Activated T-cell treated with anti-CD3 and anti-CD28 coated beads, Interleukin-2, amount 50 U/mL, for 1 hour (primary cell): ENCODE results near the gene TAF5L.
A peak's percentile ranks its signal among the peaks of the same experiment; 100 is the strongest.
"Not testable (repeated sequence)": the region's sequence is repeated elsewhere in the genome, so short reads cannot be mapped to it uniquely, and the experiment has no call there.

Experiments used
- DNase-seq: peaks from one replicate; pipeline ENCODE4 v3.0.0-alpha.2; 2020

The TAF5L gene

DNA sequence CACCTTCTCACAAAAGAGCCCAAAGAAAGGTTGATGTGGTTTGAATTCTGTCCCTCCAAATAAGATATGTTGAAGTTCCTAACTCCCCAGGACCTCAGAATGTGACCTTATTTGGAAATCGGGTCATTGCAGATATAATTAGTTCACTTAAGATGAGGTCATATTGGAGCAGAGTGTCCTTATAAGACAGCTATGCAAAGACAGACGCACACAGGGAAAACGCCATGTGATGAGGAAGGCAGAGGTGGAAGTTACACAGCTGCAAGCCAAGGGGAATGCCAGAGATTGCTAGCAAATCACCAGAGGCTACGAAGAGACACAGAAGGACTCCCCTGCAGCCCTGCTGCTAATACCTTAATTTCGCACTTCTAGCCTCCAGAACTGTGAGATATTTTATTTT is 62.2 kb downstream of the TAF5L start:
- no peak for DNase-seq

DNA sequence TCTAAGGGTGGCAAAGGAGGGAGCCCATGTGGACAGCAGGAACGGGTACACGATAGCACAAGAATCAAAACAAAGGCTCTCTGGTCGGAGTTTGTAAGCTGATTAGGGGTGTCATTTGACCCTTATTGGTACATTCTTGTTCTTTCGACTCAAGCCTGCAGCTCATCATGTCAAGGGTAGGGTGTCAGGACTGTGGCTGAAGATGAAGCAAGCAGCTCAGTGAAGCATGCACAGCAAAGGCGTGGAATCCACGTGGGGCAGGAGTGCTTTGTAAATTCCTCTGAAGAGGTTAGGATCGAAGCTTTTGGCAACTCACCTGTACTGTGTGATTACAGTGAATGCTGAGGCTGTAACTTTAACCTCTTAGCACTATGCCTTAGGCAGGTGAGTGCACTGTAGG is 62.7 kb downstream of the TAF5L start:
- DNase-seq, result no peak

- no peak for DNase-seq
Observed at GRCh38 chr1:229562686-229563085, 63.2 kb downstream of the TAF5L start.

DNA sequence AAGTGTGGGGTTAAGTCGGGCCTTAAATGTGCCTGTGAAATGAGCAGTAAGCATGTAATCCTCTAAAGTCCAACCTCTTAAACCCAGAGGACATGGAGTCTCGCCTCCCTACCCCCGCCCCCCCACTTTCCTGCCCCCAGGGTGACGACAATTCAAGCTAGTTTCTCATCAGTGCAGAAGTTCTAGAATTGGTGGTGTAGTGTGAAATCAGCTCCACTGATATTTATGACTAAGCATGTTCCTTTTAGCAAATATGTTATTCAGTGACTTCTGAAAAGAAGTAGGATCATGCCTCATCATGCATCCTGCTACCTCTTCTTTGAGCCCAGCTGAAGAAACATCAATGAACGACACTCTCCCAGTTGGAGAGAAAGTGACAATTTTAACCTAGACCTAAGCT is 64.8 kb downstream of the TAF5L start:
- DNase-seq, result no peak

- not testable (repeated sequence) for DNase-seq
Observed at GRCh38 chr1:229560124-229560523, 65.8 kb downstream of the TAF5L start.

GRCh38 chr1:229559336-229559801 is 66.6 kb downstream of the TAF5L start:
- DNase-seq, result peak; percentile 20

GRCh38 chr1:229558460-229559335 is 67.2 kb downstream of the TAF5L start, which contains the start of gene ABCB10:
Gene ABCB10, minus strand, starts transcription at chr1:229558707. Its CDS starts 55 bp downstream, at chr1:229558652.
- DNase-seq, result peak; percentile 90

DNA sequence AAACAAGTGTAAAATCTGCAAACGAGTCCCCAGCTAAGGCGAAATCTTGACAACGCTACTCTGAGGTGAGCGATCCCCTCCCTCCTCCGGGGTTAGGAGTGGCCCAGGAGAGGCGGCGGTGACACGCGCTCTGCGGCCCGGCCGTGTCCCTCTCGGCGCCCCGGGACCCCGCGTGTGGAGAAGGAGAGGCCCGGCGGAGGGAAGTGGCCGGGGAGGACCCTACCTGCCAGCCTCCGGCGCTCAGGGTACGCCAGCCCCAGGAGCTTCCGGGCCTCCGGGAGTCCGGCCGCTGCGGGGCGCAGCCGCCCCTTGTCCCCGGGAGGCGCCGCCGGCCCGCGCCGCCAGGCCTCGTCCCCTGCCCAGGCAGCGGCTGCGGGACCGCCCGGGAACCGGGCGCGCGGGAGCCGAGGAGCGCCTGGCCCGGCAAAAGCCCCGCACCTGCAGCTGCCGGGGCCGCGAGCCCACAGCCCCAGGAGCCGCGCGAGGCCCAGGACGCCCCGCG is 68.0 kb downstream of the TAF5L start:
- peak; percentile 57 for DNase-seq

DNA sequence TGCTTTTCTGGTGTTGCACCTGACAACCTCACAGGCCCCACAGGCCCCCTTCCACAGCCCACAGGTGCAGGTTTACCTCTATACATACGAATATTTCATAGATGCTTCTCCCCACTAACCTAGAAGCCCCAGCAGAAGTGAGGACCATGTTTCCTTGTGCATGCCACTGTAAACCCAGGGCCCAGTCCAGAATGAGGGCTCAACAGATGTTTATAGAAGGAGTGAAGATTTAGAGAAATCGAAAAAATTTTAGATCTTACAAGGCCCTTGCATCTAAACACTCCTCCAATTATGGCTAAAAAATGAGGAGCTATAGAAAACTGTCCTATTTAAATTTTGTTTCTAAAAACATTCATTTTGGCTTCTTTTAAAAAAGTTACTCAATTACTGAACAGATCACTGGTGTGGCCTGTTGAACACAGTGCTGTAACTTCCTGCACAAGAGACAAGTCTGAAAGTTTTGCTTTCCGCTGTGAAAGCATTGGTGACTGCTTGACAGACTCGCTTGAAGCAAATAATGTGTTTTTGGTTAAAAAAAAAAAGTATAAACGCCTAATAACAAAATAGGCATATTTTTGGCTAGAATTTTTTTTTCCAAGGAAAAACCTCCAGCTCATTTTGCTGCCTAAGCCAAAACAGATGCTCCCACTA is 68.6 kb downstream of the TAF5L start:
- no peak for DNase-seq

DNA sequence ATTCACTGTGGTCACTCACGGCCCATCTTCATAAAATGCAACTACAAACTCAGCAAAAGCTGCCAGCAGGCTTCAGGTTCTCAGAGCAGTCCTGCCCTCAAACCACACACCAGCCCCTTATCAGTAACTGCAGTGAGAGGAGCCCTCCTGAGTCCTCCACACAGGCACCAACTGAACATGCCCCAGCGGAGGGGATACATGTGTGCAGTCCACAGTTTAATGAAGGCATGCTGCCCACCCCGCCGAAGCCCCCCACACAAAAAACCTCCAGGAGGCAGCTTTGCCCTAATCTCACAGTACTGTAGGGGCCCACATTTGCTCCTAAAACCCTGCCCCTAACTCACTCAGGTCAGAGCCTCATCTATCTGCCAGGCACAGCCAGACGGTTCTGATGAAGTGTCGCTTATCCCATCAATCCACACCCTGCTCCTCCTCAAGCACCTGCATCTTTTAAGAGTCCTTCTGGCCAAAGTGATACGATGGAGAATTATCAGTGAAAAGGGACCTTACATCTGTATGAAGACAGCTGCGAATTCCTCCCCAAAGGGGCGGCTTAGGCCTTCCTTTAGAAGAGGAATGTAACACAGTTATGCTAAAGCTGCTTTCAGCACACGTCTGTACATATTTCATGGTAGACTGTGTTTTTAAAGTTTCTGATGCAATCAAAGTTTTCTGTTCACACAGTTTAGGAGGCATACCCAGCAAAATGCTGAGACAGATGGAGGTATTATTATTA is 70.9 kb downstream of the TAF5L start:
- DNase-seq, result no peak

GRCh38 chr1:229553621-229554130 is 72.2 kb downstream of the TAF5L start:
- no peak for DNase-seq

- no peak for DNase-seq
Observed at GRCh38 chr1:229552732-229553131, 73.2 kb downstream of the TAF5L start.

GRCh38 chr1:229550812-229551567 is 74.9 kb downstream of the TAF5L start:
- no peak for DNase-seq

DNA sequence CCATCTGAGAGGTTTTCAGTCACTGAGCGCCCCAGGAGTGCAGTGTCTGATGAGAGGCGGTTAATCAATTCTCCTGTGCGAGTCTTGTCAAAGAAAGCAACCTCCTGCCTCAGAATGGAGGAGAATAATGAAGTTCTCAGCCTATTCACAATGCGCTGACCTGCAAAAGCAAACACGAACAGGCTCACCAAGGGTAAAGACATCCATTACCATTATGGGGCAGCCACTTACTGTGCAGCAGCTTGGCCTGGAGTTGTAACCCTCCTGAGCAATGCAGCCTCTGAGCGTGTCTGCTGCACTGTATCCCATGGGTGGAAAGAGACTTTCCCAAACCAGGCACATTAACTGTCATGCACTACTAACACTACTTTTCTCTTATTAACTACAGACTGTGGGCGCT is 78.4 kb downstream of the TAF5L start:
- DNase-seq, result no peak

- DNase-seq, result no peak
Observed at GRCh38 chr1:229544587-229544986, 81.3 kb downstream of the TAF5L start.
